ENCODE measurements around the gene KCTD21.

- no peak for TF ChIP-seq CTCF (IDR thresholded peaks at IDR 0.05)
- no peak for TF ChIP-seq EP300 (IDR thresholded peaks at IDR 0.05)
- no peak for TF ChIP-seq POLR2A (IDR thresholded peaks at IDR 0.05)
- TF ChIP-seq POLR2AphosphoS5 (IDR thresholded peaks at IDR 0.05), result no peak
These were observed 36.1 kb upstream of the KCTD21 start for GRCh38 chr11:78224506-78224905.
